DMS 273 (cell line): ENCODE measurements around the gene SEPTIN8.
A peak's percentile ranks its signal among the peaks of the same experiment; 100 is the strongest.

Source experiments
- DNase-seq: peaks from one replicate; lab custom pipeline; 2025; ENCODE audit not compliant: unreplicated experiment; lab: John Stamatoyannopoulos, UW

Gene SEPTIN8

DNA sequence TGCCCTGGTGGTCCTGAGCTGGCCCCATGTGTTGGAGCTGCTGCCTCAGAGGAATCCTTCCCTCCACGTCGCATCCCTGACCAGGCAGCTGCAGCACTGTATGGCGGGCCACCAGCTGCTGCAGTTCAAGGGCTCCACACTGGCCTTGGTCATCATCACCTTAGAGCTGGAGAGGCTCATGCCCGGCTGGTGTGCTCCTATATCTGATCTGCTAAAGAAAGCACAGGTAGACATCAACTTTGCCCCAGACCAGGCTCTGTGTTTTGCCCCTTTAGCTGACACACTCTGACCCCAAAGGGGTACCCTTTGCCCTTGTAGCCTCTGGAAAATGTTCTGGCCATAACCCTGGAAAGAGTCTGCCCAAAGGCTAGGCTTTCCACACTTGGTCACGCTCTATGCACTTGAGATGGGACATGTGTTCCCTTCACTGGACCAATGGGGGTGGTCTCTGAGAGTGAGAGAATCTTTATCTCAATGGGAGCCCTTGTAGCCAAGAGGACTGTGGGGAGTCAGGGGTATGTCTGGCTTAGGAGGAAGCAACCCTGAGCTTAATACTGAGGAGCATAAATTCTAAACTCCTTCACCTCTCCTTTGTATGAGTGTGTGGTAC, 25.0 kb downstream of the SEPTIN8 start:
- no peak for DNase-seq

DNA sequence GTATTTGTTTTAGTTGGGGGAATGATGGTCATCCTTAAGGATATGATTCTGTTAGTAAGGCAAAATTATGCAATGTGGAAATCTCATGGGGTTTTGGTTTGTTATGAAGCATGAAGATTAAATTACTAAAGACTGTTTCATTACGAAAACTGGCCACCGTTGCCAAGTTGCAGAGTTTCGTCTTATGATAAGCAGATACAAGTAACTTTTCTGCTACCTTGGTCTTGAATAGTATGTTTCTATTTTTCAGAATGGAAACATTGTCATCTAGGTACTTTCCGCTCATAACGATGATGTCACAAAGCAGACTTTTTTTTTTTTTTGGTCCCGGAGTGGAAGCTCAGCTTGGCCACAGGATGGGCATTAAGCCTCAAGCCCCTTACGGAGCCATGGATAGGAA, 25.6 kb downstream of the SEPTIN8 start:
- DNase-seq = peak; percentile 27

DNA sequence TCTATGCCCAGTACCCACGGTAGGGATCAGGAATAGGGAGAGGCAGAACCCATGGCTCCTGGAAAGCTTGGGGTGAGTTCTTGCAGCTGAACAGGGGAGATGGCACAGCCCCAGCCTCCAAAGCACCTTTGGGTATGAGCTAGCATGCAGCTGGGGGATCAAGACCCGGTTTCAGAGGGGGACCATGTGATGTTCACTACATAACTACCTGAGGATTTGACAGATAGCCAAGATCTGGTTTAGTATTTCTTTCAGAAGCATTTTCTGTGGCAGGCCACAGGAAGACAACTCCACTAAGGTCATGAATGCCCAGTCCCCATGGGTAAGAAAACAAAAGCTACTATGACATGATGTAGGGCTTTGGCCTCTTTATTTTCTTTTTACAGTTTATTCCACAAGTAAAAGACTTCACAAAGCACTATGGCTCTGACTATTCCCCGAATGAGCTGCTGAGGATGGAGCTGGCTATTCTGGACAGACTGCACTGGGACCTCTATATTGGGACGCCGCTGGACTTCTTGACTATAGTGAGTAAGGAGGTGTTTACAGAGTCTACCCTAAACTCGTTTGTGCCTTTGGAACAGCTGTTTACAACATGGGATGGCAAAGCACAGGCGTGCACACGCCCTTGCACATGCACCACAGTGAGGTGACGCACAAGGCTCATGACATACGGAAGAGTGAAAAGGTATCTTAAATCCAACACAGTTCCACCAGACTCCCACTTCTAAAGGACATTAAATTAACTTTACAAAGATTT, 26.4 kb downstream of the SEPTIN8 start:
- no peak for DNase-seq

DNA sequence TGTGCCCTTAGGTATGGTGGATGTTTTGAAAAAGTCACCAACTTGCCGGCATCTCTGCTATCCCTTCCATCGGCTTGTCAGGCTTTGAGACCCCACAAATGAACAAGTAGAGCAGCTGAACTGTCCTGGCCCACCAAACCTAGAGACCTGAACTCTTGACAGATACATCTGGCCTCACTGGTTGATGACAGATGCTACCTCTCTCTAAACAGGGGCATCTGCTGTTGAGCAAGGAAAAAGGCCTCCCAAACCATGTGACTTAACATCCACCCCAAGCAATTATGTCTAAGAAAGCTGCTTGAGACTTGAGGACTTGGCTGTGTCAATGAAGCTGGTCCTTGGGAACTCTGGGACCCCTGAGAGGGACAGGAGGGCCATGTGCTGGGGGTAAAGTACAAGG, 27.5 kb downstream of the SEPTIN8 start:
- peak; percentile 48 for DNase-seq

DNA sequence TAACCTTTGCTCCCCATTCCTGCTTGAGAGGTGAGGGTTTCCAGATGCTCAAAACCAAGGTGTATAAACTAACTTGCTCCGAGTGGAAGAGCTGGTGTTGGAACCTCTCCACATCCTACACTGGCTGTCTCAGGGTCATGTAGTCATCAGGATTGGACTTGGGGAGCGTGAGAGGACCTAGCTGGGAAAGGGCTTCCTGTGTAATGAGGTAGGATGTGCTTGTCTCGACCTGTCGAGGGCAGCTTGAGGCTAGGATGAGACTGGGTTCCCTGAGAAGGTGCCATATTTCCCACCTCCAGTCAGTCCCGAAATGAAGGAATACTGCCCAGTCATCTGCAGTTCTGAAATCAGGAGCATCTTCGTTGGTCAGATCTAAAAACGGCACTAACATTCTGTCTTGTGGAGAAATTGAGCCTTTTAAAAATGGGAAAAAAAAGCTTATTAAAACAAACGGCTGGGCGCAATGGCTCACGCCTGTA, 28.5 kb downstream of the SEPTIN8 start:
- DNase-seq = no peak

DNA sequence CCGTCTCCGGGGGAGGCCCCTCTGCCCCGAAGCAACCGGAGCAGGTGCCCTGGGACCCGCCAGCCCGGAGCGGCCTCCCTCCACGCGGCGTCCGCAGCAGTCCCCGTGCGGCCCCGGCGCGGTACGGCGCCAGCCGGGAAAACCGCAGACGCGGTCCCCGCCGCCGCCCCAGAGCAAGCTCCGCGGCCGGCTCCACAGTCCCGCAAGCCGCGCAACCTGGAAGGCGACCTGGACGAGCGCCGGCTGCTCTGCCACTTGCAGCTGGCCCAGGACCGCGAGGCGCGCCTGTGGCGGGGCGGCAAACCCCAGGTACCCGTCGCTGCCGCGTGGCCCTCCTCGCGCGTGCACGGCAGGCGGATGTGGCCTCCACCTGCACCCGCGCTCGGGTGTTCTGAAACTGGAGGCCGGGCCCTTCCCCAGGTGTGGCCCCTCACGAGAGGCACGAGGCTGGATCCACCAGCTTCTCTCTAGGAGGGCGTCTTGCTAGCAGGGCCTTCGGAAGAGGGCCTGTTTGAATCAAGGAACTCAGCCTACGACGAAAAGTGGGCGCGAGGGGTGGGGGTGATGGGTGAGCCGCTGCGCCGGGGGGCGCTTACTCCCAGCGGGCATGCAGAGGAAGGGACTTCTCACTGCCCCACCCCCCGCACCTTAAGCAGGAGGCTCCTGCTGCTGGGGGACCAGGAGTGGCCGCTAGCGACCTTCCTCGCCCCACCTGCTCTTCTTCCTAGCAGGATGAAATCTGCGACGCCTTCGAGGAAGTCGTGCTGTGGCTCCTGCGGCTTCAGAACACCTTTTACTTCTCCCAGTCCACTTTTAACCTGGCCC, 29.2 kb downstream of the SEPTIN8 start:
- no peak for DNase-seq

DNA sequence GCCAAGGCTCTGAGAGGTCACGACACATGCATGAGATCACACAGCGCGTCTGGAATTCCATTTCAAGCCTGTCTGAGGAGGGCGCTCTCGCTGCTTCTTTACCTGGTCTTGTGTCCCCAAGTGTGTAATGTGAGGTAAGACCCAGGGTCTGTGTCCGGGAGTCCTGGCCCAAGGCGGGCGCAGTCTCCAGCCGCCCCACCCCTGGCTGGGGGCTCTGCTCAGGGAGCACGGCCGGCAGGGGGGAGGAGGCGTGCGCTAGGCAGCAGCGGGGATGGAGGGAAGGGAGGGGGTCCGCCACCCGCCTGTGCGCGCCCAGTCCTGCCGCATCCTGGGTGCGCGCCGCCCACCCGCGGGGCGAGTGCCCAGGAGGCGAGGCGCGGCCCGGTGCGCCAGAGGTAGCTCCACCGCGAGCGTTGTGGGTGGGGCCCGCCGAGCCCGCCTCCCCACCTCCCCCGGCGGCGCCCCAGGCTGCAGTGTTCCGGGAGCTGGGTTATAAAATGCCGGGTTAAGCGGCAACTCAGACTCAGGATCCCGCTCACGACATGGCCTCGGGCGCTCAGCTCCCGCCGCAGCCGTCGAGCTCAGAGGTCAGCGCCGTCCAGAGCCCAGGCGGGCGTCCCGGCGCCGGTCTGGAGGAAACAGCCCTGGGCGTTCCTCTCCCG, 30.0 kb downstream of the SEPTIN8 start, which contains the start of gene CCNI2:
Gene CCNI2, plus strand, starts transcription at position 473 of the 662 bp plus-strand sequence. Its CDS starts 70 bp downstream, at position 543.
- DNase-seq = no peak

DNA sequence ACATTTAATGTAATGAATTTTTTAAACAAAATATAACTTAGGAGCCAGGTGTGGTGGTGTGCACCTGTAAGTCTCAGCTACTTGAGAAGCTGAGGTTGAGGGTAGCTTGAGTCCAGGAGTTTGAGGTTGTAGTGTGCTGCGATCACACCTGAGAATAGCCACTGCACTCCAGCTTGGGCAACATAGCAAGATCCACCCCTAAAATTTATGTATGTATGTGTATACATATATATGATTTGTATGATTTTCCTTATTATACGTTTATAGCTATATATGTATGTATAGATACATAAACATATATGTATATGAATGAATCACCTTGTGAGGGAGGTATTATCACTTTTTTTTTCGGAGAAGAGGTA, 30.5 kb downstream of the SEPTIN8 start:
- no peak for DNase-seq

DNA sequence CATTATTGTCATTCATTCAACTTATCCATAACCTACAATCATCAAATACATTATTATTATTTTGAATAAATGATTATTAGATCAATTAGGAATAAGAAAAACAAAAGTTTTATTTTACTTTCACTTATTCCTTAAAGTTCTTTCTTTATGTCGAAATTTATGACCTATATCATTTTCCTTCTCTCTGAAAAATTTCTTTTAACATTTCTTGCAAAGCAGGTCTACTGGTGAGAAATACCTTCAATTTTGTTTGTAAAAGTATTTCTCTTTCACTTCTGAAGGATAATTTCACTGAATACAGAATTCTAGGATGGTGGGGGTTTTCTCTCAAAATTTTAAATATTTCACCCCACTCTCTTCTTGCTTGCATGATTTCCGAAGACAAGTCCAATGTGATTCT, 32.4 kb downstream of the SEPTIN8 start:
- no peak for DNase-seq

DNA sequence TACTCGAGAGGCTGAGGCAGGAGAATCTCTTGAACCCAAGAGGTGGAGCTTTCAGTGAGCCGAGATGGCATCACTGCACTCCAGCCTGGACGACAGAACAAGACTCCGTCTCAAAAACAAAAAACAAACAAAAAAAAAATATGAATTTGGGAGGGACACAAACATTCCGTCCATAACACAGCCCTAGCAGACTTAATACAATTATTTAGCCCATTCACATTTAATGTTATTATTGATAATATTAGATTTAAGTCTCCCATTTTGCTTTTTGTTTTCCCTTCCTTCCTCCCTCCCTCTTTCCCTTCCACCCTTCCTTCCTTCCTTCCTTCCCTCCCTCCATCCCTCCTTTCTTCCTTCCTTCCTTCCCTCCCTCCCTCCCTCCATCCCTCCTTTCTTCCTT, 34.4 kb downstream of the SEPTIN8 start:
- DNase-seq = no peak

DNA sequence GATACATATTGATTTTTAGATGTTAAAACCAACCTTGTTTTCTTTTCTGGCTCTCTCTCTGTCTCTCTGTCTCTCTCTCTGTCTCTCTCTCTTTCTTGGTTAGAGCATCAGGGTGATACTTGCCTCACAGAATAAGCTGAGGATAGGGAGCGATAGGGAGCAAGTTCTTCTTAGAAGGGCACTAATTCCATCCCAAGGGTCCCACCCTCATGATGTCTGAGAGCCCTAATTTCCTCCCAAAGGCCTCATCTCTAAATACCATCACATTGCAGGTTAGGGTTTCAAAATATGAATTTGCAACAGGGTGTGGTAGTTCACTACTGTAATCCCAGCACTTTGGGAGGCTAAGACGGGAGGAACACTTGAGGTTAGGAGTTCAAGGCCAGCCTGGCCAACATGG, 34.9 kb downstream of the SEPTIN8 start:
- DNase-seq = no peak

DNA sequence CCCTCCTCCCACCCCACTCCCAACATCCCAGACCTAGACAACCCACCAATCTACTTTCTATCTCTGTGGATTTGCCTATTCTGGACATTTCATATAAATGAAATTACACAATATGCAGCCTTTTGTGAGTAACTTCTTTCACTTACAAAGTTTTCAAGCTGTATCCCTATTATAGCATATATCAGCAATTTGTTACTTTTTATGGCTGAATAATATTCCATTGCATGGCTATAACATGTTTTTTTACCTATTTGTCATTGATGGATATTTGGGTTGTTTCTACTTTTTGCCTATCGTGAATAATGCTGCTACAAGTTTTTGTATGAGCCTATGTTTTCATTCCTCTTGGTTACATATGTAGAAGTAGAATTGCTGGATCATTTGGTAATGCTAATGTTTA, 37.8 kb downstream of the SEPTIN8 start:
- DNase-seq = no peak

DNA sequence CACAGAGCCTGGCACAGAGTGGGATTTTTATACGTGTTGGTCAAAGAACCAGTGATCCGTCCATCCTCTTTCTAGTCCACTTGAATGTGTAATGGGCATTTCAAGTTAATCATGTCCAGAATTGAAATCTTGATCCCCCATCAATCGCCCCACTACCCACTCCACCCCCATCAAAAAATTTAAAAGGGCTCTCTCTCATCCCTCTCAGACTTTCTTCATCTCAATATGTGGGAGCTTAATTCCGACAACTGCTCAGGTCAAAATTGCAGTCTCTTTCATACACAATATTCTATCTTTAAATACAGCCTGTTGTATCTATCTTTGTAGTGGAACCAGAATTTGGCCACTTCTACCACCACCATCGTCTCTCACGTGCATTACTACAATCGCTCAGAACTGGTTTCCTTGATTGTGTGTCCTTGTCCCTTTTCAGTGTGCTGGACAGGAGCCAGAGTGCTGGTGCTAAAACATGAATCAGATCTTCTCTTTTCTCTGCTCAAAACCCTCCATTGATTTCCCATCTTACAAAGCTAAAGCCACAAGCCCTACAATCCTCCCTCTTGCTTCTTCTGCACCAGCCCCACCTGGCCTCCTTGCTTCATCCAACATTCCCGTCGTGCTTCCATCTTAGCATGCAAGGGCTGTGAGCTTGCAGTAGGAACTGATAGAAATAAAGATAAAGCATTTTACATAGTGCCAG, 38.9 kb downstream of the SEPTIN8 start:
- peak; percentile 29 for DNase-seq

DNA sequence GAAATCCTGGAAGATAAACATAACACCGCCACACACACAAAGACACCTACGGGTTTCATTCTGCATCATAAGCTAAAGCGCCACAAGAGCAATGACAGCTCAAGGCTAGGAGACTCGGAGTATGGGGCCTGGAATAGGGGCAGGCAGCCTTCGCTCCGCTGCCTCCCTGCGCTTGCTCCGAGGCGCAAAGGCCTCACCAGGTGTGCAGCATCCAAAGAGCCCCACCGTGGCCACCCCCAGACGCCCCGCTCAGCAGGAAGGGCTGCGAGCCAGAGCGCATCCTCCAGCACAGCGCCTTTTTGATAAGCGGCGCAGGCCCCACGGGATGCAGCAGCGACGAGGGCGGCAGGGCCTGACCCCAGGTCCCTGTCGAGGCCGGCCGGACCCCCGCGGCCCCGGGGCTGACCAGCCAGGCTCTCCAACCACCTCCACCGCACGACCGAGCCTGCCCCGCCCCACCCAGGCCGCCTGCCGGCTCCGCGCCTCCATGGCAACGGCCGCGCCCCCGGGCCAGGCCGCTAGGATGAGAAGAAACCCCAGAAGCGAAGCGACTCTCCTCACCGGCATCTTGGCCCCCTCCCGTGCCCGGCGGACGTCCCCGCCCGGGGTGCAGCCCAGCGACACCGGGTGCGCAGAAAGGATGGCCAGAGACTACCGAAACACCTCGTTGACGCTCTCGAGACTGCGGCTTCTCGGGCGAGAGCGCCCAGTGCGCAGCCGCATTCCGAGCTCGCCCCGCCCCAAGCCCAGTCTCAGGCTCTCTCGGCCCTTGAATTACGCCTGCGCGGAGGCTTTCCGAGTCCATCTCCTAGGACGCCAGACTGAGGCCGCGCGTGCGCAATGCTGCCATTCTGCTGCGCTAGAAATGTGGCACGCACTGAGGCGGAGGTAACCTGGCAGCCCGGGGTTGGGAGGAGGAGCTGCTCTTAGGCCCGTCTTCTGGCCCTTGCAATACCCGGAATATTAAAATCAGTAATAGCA, 39.9 kb downstream of the SEPTIN8 start, which contains the start of gene KIF3A:
Gene KIF3A, minus strand, starts transcription at position 694 of the 981 bp plus-strand sequence. Its CDS starts 127 bp downstream, at position 567.
- peak; percentile 99 for DNase-seq

DNA sequence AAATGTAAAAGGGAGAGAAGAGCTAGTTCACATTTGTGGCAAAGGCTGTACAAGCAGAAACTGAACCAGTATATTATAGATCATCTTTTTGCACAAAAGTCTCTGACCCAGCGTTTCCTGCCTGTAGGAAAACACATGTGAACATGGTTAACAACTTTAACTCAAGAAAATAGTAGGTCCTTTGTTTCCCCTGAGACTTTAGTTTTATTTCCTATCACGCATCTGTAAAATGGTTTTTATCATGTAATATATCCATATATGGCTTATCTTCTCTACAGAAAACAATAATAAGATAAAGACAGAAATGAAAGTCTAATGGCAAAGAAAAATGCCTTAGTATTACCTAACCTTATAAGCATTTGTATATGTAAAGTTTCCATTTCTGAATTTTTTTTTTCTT, 42.4 kb downstream of the SEPTIN8 start:
- no peak for DNase-seq

DNA sequence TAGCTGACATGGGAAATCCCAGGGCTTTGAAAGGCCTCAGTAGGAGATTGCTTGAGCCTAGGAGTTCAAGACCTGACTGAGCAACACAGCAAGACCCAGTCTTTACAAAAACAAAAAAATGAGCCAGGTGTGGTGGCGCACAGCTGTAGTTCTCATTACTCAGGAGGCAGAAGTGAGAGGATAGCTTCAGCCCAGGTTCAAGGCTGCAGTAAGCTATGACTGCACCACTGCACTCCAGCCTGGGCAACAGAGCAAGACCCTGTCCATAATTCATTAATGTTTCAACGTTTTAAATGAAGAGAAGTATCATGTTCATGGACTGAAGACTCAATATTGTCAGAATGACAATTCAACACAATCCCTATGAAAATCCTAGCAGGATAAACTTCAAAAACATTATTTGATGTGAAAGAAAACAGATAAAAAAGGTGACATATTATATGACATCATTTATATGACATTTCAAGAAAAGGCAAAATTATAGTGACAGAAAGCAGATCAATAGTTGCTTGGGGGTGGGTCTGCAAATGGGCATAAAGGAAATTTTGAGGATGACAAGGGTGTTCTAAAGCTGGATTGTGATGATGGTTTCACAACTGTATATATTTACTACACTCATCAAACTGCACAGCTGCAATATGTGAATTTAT, 43.4 kb downstream of the SEPTIN8 start:
- no peak for DNase-seq

DNA sequence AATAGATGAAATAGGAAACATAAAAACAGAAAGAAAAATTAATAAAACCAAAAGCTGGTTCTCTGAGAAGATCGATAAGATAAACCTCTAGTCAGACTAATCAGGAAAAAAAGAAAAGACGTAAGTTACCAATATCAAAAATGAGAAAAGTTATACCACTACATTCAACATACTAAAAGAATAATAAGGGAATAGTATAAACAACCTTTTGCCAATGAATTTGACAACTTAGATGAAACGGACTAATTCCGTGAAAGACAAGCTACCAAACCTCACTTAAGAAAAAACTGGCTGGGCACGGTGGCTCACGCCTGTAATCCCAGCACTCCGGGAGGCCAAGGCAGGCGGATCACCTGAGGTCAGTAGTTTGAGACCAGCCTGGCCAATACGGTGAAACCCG, 47.1 kb downstream of the SEPTIN8 start:
- DNase-seq = no peak

DNA sequence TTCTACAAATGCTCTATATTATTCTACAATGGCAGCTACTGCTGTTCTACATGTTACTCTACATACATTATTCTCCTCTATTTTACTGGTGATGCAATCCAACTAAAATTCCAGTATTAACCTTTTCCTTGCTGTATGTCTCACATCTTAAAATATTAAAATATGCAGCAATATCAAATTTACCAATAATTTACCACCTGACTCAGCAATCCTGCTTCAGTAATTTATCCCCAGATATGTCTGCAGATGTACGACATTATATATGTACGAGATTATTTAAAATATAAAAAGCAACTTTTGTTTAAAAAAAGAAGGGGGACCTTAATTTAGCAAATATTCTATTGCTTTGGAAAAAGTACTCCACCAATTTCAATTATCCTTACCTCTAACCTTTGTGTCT, 51.3 kb downstream of the SEPTIN8 start:
- DNase-seq = no peak
